Endothelial cell of umbilical vein (primary cell): ENCODE results near the gene SYDE2. TPM values are rescaled to one million over a fixed set of nuclear protein-coding genes. Genes with fewer than 3 reads are reported as not detected.

Experiments used
- BruUV-seq: library from RNA; stranded (reverse); fragments of 400-500 nt; replicated peaks from 2 replicates; lab custom pipeline; 2021; lab: Mats Ljungman, UMichigan
- CTCF ChIA-PET: fragments of 300-600, 350-600 bp; sonication (Branson Sonifier 250); formaldehyde crosslinking; loops from one replicate; lab custom pipeline; 2021; ENCODE audit warnings: antibody characterized with exemption, inconsistent platforms; lab: Charles Lee
- POLR2A ChIA-PET: fragments of 300-600, 350-600 bp; sonication (Branson Sonifier 250); formaldehyde crosslinking; loops from one replicate; lab custom pipeline; 2021; ENCODE audit warnings: antibody characterized with exemption, inconsistent platforms; lab: Charles Lee
- DNase-seq: peaks from one replicate; pipeline ENCODE4 v3.0.0-alpha.2; 2011; ENCODE audit warnings: low read depth, low spot score
- FAIRE-seq: peaks from 2 replicates; lab custom pipeline; 2011; peaks lifted over from hg19 to GRCh38; lab: Jason Lieb, UNC
- H2AFZ ChIP-seq: 2 replicates; pipeline ENCODE4 v1.6.0; 2012; ENCODE audit warnings: low read depth, low read length, control low read depth, inconsistent platforms
- H3K27ac ChIP-seq: 2 replicates; pipeline ENCODE4 v1.5.1; 2011; ENCODE audit warnings: low read depth, mild to moderate bottlenecking, control low read depth, low read length, moderate library complexity; ENCODE audit not compliant: insufficient read depth
- H3K27me3 ChIP-seq, 2 experiments: 2 replicates each; pipeline versions ENCODE4 v1.6.0 to v1.6.1; 2011; ENCODE audit warnings: low read length in 2 of 2, mixed read lengths in 1 of 2; ENCODE audit not compliant: control insufficient read depth in 2 of 2, insufficient read depth in 2 of 2
- H3K36me3 ChIP-seq, 2 experiments: 2 replicates in 1 of 2; 3 replicates in 1 of 2; pipeline ENCODE4 v1.5.1; 2011; ENCODE audit warnings: low read length in 2 of 2, mild to moderate bottlenecking in 1 of 2, moderate library complexity in 1 of 2; ENCODE audit not compliant: control insufficient read depth in 2 of 2, insufficient read depth in 2 of 2; ENCODE audit errors: extremely low read depth in 1 of 2
- H3K4me1 ChIP-seq: 3 replicates; pipeline ENCODE4 v1.5.1; 2011; ENCODE audit warnings: mild to moderate bottlenecking, low read length; ENCODE audit not compliant: control insufficient read depth, insufficient read depth; ENCODE audit errors: extremely low read depth
- H3K4me2 ChIP-seq: 2 replicates; pipeline ENCODE4 v1.6.1; 2011; ENCODE audit warnings: low read length, control low read depth, mixed read lengths; ENCODE audit not compliant: insufficient read depth
- H3K4me3 ChIP-seq, 3 experiments: fragments of 200-600 bp in 1 of 3; sonication (generic), shearing (Covaris generic) in 1 of 3; replicated peaks in 1 of 3; 2 replicates each; pipeline ENCODE4 v1.5.1; 2011 to 2016; ENCODE audit warnings: control low read depth in 3 of 3, low read length in 3 of 3, mild to moderate bottlenecking in 2 of 3, inconsistent platforms in 1 of 3, low read depth in 1 of 3, moderate library complexity in 1 of 3; ENCODE audit not compliant: insufficient read depth in 1 of 3
- H3K79me2 ChIP-seq: 2 replicates; pipeline ENCODE4 v1.6.0; 2012; ENCODE audit warnings: low read length, inconsistent platforms; ENCODE audit not compliant: control insufficient read depth, insufficient read depth
- H3K9ac ChIP-seq: replicated peaks from 2 replicates; pipeline ENCODE3; 2011; ENCODE audit warnings: low read length, control low read depth; ENCODE audit not compliant: insufficient read depth; ENCODE audit errors: extremely low read depth
- H3K9me1 ChIP-seq: replicated peaks from 3 replicates; pipeline ENCODE4 v1.6.0; 2011; ENCODE audit warnings: mild to moderate bottlenecking, low read length; ENCODE audit not compliant: control insufficient read depth, insufficient read depth; ENCODE audit errors: extremely low read depth
- H3K9me3 ChIP-seq: replicated peaks from 2 replicates; pipeline ENCODE4 v1.5.1; 2012; ENCODE audit warnings: low read length, inconsistent platforms; ENCODE audit not compliant: control insufficient read depth, insufficient read depth
- H4K20me1 ChIP-seq: replicated peaks from 2 replicates; pipeline ENCODE3; 2011; ENCODE audit warnings: mild to moderate bottlenecking, low read length; ENCODE audit not compliant: control insufficient read depth, insufficient read depth; ENCODE audit errors: extremely low read depth
- EZH2 ChIP-seq: IDR thresholded peaks from 2 replicates; pipeline ENCODE4 v1.6.1; 2012; ENCODE audit warnings: borderline replicate concordance, low read depth, mild to moderate bottlenecking, moderate library complexity, low read length, inconsistent platforms; ENCODE audit not compliant: severe bottlenecking
- FOS ChIP-seq: IDR thresholded peaks from 2 replicates; pipeline ENCODE4 v1.6.1; 2011; ENCODE audit warnings: mild to moderate bottlenecking, low read length, moderate library complexity, borderline replicate concordance; ENCODE audit not compliant: insufficient read depth
- GATA2 ChIP-seq: IDR thresholded peaks from 2 replicates; pipeline ENCODE4 v1.7.0; 2011; ENCODE audit warnings: low read depth, mild to moderate bottlenecking, moderate library complexity, mixed read lengths, low read length; ENCODE audit not compliant: insufficient read length, insufficient read depth
- JUN ChIP-seq: IDR thresholded peaks from 2 replicates; pipeline ENCODE4 v1.6.1; 2011; ENCODE audit warnings: borderline replicate concordance, low read depth; ENCODE audit not compliant: insufficient read length, insufficient read depth
- MYC ChIP-seq: IDR thresholded peaks from one replicate; pipeline ENCODE4 v1.6.1; 2011; ENCODE audit warnings: mild to moderate bottlenecking, low read depth, low read length
- POLR2A ChIP-seq: IDR thresholded peaks from 2 replicates; pipeline ENCODE4 v1.6.1; 2012; ENCODE audit warnings: low read depth, mild to moderate bottlenecking, control low read depth, low read length
- POLR2AphosphoS5 ChIP-seq: IDR thresholded peaks from 2 replicates; pipeline ENCODE4 v1.6.1; 2012; ENCODE audit warnings: low read depth, mild to moderate bottlenecking, control low read depth, low read length, moderate library complexity; ENCODE audit not compliant: insufficient read depth
- dilution Hi-C: fragments of 300-500 bp; cut with MboI; formaldehyde crosslinking; loops from one replicate; pipeline ENCODE4 v1.15.0; 2019; ENCODE audit warnings: low sequenced_read_pairs; ENCODE audit not compliant: extremely low pct_ligation_motif_present
- intact Hi-C: fragments of 100-400 bp; cut with micrococcal nuclease; formaldehyde crosslinking; loops from one replicate; pipeline ENCODE4 v1.10.0; 2022
- polyA plus RNA-seq, 4 experiments: library from polyadenylated mRNA; depleted of rRNA in 3 of 4; stranded (reverse) in 3 of 4; unstranded in 1 of 4; fragments of >200 nt; gene quantifications; 2 replicates each; pipeline versions ENCODE4 v1.2.1 to v1.2.3, GENCODE V29; 2011 to 2012; ENCODE audit warnings: missing spikeins in 1 of 4
- total RNA-seq: library from RNA; stranded (reverse); gene quantifications from 2 replicates; pipeline ENCODE4 v1.2.3, GENCODE V29; 2021
- TF ChIP-seq, protein P1 (sequence below): IDR thresholded peaks from 2 replicates; pipeline ENCODE4 v1.6.1; 2011; ENCODE audit not compliant: insufficient read depth, insufficient read length
- TF ChIP-seq, protein P2 (sequence below), 2 donors: IDR thresholded peaks; 1 replicate in 1 of 2; 2 replicates in 1 of 2; pipeline ENCODE4 v1.5.1; 2011; ENCODE audit warnings: low read length in 2 of 2, mild to moderate bottlenecking in 2 of 2, moderate library complexity in 2 of 2, control low read depth in 1 of 2, inconsistent platforms in 1 of 2, low read depth in 1 of 2; ENCODE audit not compliant: insufficient read depth in 1 of 2; ENCODE audit errors: extremely low read depth in 1 of 2

Gene SYDE2
- total and polyA plus RNA-seq, 2 donors (not counting 3 experiments of a cell fraction or from before 2014, with no cell fraction given) = 0.52 to 3.1 TPM

DNA sequence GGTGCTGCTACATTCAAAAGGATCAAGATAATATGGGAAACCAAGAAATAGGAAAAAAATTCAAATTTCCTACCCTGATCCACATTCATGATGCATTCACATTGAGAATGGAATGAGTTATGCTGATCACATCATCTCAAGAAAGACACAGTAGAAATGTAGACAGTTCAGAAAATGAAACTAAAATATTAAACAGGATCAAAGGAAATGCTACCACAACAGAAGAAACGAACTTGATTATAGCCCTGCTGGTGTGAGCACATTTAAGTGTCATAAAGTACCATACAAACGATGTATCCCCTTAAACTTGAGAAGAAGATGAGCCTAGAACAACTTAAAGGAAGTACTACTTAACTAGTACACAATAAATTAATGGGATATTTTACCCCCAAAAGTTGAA is 21.3 kb downstream of the SYDE2 start:
- H2AFZ ChIP-seq = no peak overlapping the region
- no peaks in the 10 kb centered on the region for H3K27me3 ChIP-seq
- H3K79me2 ChIP-seq = no peaks in the 10 kb centered on the region
- H3K27ac ChIP-seq = no peak overlapping the region
- dilution Hi-C loops = no loop called here
- H3K4me2 ChIP-seq = no peak overlapping the region
- H3K4me3 ChIP-seq = no peak overlapping the region
- H3K9me3 ChIP-seq = no peaks in the 10 kb centered on the region
- no peaks in the 10 kb centered on the region for H4K20me1 ChIP-seq
- no peaks in the 10 kb centered on the region for H3K36me3 ChIP-seq
- CTCF ChIA-PET = interaction anchor here (1.0 kb wide), 1 partner anchor 11 kb away, joined by 3 read pairs; no protein-coding TSS in a partner anchor
- intact Hi-C loops = no loop called here
- H3K9me1 ChIP-seq = no peaks in the 10 kb centered on the region
- no peaks in the 10 kb centered on the region for H3K4me1 ChIP-seq
- DNase-seq = no peak
- POLR2A ChIA-PET = no interaction called here
- TF ChIP-seq EZH2 (no peak), JUN (no peak), FOS (no peak), MYC (no peak), POLR2A (no peak), POLR2AphosphoS5 (no peak), GATA2 (no peak)
- TF ChIP-seq, protein P1, sequence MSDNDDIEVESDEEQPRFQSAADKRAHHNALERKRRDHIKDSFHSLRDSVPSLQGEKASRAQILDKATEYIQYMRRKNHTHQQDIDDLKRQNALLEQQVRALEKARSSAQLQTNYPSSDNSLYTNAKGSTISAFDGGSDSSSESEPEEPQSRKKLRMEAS = no peak
- TF ChIP-seq, protein P2, sequence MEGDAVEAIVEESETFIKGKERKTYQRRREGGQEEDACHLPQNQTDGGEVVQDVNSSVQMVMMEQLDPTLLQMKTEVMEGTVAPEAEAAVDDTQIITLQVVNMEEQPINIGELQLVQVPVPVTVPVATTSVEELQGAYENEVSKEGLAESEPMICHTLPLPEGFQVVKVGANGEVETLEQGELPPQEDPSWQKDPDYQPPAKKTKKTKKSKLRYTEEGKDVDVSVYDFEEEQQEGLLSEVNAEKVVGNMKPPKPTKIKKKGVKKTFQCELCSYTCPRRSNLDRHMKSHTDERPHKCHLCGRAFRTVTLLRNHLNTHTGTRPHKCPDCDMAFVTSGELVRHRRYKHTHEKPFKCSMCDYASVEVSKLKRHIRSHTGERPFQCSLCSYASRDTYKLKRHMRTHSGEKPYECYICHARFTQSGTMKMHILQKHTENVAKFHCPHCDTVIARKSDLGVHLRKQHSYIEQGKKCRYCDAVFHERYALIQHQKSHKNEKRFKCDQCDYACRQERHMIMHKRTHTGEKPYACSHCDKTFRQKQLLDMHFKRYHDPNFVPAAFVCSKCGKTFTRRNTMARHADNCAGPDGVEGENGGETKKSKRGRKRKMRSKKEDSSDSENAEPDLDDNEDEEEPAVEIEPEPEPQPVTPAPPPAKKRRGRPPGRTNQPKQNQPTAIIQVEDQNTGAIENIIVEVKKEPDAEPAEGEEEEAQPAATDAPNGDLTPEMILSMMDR (IDR thresholded peaks at IDR 0.05; ENCODE audit: extremely low read depth in 1 of 2, insufficient read depth in 1 of 2, low read depth in 1 of 2, low read length in 2 of 2) = no peak
- no peak for FAIRE-seq
- no TSS peak for BruUV-seq
- H3K9ac ChIP-seq = no peak overlapping the region
